SH-SY5Y (cell line): ENCODE data around the gene AIF1L.

Experiments used
- GATA2 ChIP-seq: IDR thresholded peaks from 2 replicates; pipeline ENCODE4 v1.6.1; 2011; ENCODE audit warnings: mild to moderate bottlenecking, low read depth, low read length
- GATA3 ChIP-seq: IDR thresholded peaks from 2 replicates; pipeline ENCODE4 v1.6.1; 2011; ENCODE audit warnings: low read depth, mild to moderate bottlenecking, low read length, moderate library complexity

Gene AIF1L

DNA sequence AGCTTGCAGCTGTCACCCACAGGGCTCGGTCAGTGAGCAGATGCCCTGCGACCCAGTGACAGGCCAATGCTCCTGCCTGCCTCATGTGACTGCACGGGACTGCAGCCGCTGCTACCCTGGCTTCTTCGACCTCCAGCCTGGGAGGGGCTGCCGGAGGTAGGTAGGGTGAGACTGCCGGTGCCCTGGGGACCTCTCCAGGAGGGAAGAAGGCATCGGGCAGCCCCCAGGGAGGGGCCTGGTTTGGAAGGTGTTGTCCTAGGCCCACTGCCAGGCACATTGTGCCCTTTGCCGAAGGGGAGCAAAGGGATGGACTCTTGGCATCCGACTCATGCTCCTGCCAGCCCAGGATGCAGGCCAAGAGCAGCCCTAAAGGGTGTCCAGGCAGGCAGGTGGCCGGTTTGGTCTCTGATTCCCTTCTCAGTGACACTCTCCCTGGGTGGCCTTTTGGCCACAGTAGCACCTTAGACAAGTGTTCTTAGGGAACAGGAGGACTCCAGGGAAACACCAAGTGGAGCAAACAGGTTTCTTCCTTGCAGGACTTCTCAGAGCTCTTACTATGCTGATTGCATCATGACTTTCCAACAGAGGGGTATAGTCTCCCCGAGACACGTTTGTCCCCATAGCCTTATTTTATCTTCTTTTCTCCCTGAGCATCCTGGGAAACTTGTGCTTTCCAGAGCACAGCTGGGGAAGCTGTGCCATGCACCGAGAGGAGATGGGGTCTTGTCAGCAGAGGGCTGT lies 28.1 kb upstream of the AIF1L start:
- no peak for TF ChIP-seq GATA2
- TF ChIP-seq GATA3 = no peak

DNA sequence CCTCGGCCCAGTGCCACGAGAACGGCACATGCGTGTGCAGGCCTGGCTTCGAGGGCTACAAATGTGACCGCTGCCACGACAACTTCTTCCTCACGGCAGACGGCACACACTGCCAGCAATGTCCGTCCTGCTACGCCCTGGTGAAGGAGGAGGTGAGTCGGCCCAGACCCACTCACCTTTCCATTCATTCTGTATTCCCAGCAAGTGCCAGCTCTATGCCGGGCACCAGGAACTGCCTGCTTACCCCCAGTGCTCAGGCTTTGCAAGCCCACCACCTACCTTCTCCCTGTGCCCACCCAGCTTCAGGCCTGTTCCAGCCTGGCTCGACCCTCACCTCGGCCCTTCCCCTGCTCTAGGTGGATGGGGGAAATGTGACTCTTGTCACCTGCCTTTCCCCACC lies 26.6 kb upstream of the AIF1L start:
- TF ChIP-seq GATA2 = no peak
- TF ChIP-seq GATA3 = no peak

DNA sequence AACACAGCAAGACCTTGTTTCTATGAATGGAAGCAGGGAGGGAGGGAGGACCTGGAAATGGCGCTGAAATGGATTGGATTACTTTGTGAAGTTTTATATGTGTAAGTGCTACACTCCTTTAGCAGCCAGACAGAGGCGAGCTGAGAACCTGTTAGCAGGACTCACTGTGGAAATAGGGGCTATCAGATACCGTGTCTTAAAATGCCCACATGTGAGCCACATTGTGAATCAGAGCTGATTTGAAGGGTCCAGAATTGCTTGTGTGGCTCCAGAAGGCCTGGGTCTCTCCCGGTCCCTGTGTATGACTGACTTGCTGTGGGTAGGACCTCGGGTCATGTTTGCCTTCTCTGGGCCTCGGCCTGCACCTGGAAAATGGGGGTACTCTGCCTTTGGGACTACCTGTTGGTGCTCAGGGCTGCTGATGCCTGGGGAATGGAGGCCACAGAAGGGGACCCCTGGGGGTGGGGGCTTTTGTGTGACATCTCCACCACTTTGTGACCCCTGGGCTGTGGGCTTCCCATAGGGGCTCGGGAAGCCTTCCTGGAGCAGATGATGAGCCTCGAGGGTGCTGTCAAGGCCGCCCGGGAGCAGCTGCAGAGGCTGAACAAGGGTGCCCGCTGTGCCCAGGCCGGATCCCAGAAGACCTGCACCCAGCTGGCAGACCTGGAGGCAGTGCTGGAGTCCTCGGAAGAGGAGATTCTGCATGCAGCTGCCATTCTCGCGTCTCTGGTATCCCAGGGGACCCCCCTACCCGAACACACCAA lies 24.0 kb upstream of the AIF1L start:
- TF ChIP-seq GATA2 (no peak), GATA3 (no peak)

DNA sequence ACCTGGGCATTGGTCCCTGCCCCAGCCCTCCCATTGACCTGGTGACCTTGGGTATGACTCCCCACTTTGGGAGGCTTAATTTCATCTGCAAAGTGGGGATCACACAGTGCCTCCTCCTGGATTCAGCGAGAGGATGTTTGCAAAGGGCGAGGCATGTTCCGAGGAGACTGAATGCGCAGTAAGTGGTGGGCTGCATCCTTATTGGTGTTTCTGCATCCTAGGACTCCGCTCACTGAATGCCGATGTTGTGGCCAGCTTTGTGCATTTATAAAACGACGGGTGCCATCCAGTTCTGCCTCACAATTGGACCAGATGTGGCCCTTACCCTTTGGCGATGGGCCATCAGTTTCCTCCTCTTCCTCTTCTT lies 23.5 kb upstream of the AIF1L start:
- TF ChIP-seq GATA2 = no peak
- no peak for TF ChIP-seq GATA3

DNA sequence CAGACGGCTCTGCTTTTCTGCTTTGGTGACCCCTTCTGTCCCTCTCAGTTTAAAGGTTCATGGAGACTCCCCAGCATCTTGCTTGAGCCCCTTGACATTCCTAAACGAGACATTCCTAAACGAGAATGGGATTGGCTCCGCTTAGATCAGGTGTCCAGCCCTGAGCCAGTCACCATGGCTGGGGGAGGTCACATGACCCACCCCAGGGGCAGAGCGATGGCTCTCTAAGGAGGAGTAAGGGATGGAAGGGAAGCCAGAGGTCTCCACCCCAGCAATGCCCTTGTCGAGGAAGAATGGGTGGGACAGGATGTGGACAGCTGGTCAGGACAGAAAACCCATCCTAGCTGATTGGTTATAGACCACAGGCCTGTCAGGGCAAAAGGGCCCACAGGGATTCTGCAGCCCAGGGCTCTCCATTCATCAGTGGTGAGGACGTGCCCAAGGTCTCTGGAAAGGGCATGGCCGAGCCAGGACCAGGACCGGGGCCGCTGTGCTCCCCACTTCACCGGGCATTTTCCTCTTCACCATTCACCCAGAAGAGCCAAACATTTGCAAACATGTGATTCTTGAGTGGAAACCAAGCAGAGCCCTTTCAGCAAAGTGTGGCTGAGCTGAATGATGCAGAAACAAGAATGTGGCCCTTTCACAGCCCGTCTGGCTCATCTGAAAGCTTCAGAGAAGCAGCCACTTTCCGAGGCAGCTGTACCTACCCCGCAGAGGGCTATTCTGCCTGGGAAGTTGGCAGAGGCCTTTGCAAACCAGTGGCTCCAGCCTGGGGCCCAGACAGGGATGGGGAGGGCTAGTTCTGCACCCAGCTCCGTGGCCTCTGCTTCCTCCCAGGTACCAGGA lies 19.8 kb upstream of the AIF1L start:
- TF ChIP-seq GATA2 = no peak

DNA sequence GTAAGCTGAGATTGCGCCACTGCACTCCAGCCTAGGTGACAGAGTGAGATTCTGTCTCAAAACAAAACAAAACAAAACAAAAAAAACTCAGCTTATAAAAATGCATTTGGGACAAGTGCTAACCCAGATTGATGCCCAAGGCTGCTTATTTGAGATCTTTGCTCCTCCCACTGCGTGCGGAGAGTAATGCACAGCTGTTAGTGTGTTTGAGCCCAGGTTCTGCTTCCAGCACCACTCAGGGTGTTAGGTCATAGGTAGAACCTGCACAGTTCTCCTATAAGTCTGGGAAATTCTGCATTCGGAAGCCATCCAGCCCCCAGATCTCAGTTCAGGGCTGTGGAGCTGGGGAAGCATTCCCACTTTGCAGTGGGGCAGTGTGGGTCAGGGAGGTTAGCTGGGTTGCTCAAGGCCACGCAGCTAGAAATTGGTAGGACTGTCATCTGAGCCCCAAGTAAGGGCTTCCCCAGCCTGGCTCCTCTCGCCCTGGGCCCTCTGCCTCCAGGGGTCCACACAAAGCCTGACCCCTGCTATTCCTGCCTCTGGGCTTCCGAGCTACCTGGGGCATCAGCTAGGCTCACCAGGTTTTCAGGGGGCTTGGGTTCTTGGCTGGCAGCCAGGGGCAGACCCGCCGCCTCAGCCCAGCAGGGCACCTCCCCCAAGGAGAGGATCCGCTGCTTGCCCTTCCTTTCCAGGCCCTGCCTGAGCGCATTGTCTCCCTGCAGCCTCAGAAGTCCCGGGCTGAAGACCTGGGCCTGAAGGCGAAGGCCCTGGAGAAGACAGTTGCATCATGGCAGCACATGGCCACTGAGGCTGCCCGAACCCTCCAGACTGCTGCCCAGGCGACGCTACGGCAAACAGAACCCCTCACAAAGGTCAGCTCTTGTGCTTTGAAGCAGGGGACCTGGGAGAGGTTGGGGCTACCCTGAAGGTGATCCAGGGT lies 17.6 kb upstream of the AIF1L start:
- TF ChIP-seq GATA3 (no peak), GATA2 (no peak)

DNA sequence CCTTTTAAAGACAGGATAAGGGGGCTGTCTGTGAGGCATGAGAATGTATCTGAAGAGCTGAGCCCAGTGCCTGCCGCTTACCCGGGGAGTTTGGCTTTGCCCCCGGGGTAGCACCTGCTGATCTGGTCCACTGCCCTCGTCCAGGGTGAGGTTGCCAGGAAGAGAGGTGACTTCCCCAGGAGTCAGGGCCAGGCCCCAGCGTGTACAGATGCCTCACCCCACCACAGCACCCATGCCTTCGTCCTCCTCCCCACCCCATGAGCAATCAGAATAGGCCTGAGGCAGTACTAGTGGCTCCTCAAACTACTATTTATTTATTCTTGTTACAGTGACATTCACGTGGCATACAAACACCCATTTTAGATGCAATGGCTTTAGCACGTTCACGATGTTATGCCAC lies 15.7 kb upstream of the AIF1L start:
- TF ChIP-seq GATA3 (no peak), GATA2 (no peak)

DNA sequence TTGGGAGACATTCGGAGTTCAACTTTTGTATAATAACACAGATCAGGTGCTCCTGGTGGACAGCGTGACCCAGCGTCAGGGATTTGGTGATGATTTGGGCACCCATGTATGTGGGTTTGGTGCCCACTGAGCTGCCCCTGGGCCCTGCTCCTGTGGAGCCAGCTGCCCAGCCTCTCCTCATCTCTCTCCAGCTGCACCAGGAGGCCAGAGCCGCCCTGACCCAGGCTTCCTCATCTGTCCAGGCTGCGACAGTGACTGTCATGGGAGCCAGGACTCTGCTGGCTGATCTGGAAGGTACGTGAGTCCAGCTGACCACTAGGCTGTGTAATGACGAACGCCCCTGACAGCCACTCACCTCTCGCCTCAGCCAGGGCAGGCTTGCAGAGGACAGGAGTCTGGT lies 14.5 kb upstream of the AIF1L start:
- TF ChIP-seq GATA3 = no peak
- no peak for TF ChIP-seq GATA2

DNA sequence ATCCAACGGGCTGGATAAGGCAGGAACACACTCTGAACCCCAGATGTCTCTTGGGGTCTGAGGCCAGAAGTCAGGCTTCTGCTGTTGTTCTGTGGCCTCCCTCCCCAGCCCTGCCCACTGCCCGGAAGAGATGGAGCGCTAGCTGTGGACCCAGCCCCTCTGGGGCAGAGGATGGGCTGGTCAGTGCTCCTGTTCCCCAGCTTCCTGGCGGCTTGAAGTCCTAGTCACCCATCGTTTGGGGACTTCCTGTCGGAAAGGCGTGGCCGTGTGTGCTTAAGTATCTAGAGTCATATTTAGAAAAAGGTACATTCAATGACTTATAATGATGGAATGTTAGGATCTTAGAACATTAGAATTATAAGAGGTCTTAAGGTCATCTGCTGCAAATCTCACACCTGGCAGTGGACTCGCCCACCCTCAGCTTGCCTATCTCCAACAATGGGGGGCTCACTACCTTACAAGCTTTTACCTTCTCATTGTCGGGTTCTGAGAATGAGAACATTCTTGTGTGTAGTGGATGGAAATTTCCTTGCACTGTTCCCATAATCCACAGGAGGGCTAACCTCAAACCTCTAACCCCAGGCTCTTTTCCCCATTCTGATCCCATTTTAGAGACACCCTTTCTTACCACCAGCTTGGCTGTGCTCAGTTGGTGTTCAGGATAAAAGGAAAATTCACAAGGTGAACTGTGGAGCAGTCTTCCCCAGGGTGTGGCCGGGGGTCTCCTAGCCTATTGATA lies 13.4 kb upstream of the AIF1L start:
- TF ChIP-seq GATA2 = no peak
- no peak for TF ChIP-seq GATA3

DNA sequence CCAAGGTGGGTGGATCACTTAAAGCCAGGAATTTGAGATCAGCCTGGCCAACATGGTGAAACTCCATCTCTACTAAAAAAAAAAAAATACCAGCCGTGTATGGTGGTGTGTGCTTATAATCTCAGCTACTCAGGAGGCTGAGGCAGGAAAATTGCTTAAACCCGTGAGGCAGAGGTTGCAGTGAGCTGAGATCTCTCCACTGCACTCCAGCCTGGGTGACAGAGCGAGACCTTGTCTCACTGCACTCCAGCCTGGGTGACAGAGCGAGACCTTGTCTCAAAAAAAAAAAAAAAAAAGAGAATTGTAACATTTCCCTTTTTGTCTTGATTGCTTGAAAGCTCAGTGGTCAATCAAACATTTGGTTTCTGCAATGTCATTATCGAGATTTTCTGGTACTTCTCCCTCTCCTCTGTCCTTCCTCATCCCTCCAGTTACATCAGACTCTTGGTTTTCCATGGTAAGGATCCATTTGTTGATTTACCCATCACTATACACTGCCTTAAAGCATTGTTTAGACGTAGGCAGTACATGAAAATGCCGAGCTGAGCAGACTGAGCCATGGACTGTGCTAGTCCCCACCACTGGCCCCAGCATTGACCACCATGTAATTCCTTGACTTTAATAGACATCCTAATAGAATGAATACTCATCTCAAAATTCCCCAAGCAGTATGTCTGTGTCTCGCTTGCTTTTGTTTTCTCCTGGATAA lies 11.5 kb upstream of the AIF1L start:
- TF ChIP-seq GATA3 (no peak), GATA2 (no peak)

DNA sequence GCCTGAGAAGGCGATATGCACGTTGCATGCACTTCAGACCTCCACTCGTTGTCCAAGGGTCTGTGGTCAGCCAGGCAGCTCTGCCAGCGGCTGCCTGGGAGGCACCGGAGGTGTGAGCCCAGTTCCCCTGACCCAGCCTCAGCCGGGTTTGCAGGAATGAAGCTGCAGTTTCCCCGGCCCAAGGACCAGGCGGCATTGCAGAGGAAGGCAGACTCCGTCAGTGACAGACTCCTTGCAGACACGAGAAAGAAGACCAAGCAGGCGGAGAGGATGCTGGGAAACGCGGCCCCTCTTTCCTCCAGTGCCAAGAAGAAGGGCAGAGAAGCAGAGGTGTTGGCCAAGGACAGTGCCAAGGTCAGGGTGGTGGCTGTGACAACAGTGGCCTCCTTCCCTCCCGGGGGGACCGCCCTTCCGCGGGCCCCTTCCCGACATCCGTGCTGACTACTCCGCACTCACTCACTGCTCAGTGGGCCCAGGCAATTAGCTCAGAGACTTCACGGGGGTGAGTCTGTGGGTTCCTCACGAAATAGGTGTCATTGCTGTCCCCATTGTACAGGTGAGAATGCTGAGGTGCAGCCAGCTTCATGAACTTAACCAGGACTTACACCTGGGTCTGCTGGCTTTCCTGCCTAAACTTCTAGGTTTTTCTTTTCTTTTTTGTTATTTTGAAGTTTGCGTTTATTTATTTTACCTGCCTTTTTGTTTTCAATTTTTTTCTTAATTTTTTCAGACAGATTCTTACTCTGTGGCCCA lies 10.8 kb upstream of the AIF1L start:
- TF ChIP-seq GATA2 (no peak), GATA3 (no peak)
